Gastroesophageal sphincter (tissue), 3 donors: ENCODE data around the gene MTARC1.

Source experiments
- CTCF ChIP-seq, 4 experiments: fragments of 200-600 bp in 2 of 4; fragments of 450-650 bp in 2 of 4; sonication (generic) in 1 of 4; IDR thresholded peaks; one replicate each; pipeline ENCODE4 v1.5.1; 2017 to 2019; ENCODE audit warnings: antibody characterized with exemption in 4 of 4, mild to moderate bottlenecking in 2 of 4, moderate library complexity in 2 of 4
- EP300 ChIP-seq: sonication (generic); formaldehyde crosslinking; IDR thresholded peaks from one replicate; pipeline ENCODE4 v1.6.1; 2017; ENCODE audit warnings: antibody characterized with exemption, mild to moderate bottlenecking
- POLR2A ChIP-seq, 2 donors: fragments of 450-650 bp; IDR thresholded peaks; one replicate each; pipeline ENCODE4 v1.6.1; 2017; ENCODE audit warnings: antibody characterized with exemption in 2 of 2, mild to moderate bottlenecking in 2 of 2, moderate library complexity in 1 of 2
- POLR2AphosphoS5 ChIP-seq: sonication (generic); formaldehyde crosslinking; IDR thresholded peaks from one replicate; pipeline ENCODE4 v1.6.1; 2017; ENCODE audit warnings: antibody characterized with exemption

DNA sequence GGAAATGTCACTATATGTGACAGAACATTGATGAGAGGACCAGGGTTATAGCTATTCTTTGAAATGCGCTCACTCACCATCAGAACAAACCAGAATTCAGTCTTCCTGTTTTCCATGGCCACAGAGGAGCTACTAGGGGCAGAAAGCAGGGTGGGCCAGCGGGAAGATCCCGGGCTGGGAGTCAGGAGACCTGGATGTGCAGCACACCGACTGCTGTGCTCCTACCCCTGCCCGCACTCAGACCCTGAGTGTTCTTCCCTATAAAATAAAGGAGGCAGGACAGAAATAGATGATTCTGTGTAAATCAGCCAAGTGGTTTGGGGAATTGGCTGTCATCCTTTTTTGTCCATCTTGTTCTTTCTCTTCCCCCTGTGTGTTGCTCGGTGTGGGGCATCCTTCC, 21.0 kb downstream of the MTARC1 start:
- no peak for TF ChIP-seq CTCF (IDR thresholded peaks at IDR 0.05)
- TF ChIP-seq POLR2AphosphoS5: no peak
- no peak for TF ChIP-seq POLR2A (IDR thresholded peaks at IDR 0.05)
- TF ChIP-seq EP300: no peak
